ENCODE measurements around the gene ELL2. TPM values are rescaled to one million over a fixed set of nuclear protein-coding genes. Genes with fewer than 3 reads are reported as not detected.
A peak's percentile ranks its signal among the peaks of the same experiment; 100 is the strongest.
"Not testable (repeated sequence)": the region's sequence is repeated elsewhere in the genome, so short reads cannot be mapped to it uniquely, and the experiment has no call there.

ELL2 gene
- polyA plus RNA-seq, 3 donors: 3.1 to 8.1 (median 5.8) TPM

DNA sequence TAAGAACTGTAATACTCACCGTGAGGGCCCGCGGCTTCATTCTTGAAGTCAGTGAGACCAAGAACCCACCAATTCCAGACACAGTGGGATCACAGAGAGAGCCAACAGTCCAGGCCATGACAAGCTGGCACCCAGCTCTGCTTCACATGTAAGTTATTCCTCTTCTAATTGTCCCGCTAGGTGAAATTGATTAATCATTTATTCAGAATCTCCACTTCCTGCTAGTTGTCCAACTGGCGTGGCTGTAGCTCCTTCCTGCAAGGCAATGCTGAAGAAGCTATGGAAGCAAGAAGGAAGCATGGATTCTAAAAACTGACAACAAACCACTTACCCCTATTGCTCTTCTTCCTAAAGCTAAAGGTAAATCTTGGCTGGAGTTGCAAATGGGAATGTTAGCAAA is 109.1 kb downstream of the ELL2 start:
- Histone ChIP-seq H2AFZ (ENCODE audit: insufficient read depth, low read depth, low read length, poor library complexity, severe bottlenecking) (no peak overlapping the region), H3K4me2 (replicated peaks; ENCODE audit: extremely low read depth, low read length, poor library complexity, severe bottlenecking) (no peak overlapping the region), H4K20me1 (ENCODE audit: insufficient read depth, low read length) (no peaks in the 10 kb centered on the region), H3K36me3 (replicated peaks in 1 of 2; ENCODE audit: control insufficient read depth in 1 of 2, insufficient read depth in 2 of 2, low read length in 2 of 2) (no peaks in the 10 kb centered on the region), H3K4me3 (replicated peaks in 1 of 3; ENCODE audit: low read depth in 2 of 3, low read length in 3 of 3) (no peak overlapping the region), H3K27ac (ENCODE audit: low read depth in 1 of 2, low read length in 2 of 2) (no peak overlapping the region), H3K79me2 (ENCODE audit: insufficient read depth, low read length) (no peaks in the 10 kb centered on the region), H3K4me1 (ENCODE audit: control insufficient read depth in 1 of 2, insufficient read depth in 2 of 2, low read length in 2 of 2) (no peaks in the 10 kb centered on the region), H3K9me3 (replicated peaks in 1 of 2; ENCODE audit: control insufficient read depth in 1 of 2, insufficient read depth in 1 of 2, low read length in 2 of 2) (no peaks in the 10 kb centered on the region), H3K27me3 (ENCODE audit: control insufficient read depth in 2 of 2, insufficient read depth in 2 of 2, low read length in 2 of 2) (no peaks in the 10 kb centered on the region), H3K9ac (ENCODE audit: insufficient read depth, low read length, poor library complexity, severe bottlenecking) (no peak overlapping the region)
- TF ChIP-seq, protein P1, sequence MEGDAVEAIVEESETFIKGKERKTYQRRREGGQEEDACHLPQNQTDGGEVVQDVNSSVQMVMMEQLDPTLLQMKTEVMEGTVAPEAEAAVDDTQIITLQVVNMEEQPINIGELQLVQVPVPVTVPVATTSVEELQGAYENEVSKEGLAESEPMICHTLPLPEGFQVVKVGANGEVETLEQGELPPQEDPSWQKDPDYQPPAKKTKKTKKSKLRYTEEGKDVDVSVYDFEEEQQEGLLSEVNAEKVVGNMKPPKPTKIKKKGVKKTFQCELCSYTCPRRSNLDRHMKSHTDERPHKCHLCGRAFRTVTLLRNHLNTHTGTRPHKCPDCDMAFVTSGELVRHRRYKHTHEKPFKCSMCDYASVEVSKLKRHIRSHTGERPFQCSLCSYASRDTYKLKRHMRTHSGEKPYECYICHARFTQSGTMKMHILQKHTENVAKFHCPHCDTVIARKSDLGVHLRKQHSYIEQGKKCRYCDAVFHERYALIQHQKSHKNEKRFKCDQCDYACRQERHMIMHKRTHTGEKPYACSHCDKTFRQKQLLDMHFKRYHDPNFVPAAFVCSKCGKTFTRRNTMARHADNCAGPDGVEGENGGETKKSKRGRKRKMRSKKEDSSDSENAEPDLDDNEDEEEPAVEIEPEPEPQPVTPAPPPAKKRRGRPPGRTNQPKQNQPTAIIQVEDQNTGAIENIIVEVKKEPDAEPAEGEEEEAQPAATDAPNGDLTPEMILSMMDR (IDR thresholded peaks at IDR 0.05): no peak
- no peak overlapping the region for H3K4me3 Mint-ChIP-seq
- intact Hi-C loops (cut with micrococcal nuclease): loop anchor here in 1 of 2 donors (10.0 kb wide), 1 partner anchor 292 kb away; no protein-coding TSS in a partner anchor
- no peak for DNase-seq
- peak overlapping the region in 1 of 7 donors; percentile 45 for H3K27ac Mint-ChIP-seq
- no peaks in the 10 kb centered on the region for H3K36me3 Mint-ChIP-seq
- H3K4me1 Mint-ChIP-seq: peaks cover 6% of the 10 kb centered on the region
- H3K9me3 Mint-ChIP-seq: peaks cover 0 to 8% (median 2%) of the 10 kb centered on the region in 7 donors
- 90% methylated on average over 3 of the region's 5 CpGs for WGBS (ENCODE audit: insufficient coverage)
- H3K27me3 Mint-ChIP-seq (ENCODE audit: low read depth in 3 of 3): peaks cover 0 to 2% (median 1%) of the 10 kb centered on the region in 3 donors

DNA sequence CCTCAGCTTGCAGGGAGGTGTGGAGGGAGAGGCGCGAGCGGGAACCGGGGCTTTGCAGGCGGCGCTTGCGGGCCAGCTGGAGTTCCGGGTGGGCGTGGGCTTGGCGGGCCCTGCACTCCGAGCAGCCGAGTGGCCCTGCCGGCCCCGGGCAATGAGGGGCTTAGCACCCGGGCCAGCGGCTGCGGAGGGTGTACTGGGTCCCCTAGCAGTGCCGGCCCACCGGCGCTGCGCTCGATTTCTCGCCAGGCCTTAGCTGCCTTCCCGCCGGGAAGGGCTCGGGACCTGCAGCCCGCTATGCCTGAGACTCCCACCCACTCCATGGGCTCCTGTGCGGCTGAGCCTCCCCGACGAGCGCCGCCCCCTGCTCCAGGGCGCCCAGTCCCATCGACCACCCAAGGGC is 110.5 kb downstream of the ELL2 start:
- DNase-seq; H3K9me3 Mint-ChIP-seq; H3K9ac ChIP-seq (ENCODE audit: insufficient read depth, low read length, poor library complexity, severe bottlenecking); H3K4me2 ChIP-seq (replicated peaks; ENCODE audit: extremely low read depth, low read length, poor library complexity, severe bottlenecking); H3K79me2 ChIP-seq (ENCODE audit: insufficient read depth, low read length); H3K36me3 Mint-ChIP-seq; H3K9me3 ChIP-seq (replicated peaks in 1 of 2; ENCODE audit: control insufficient read depth in 1 of 2, insufficient read depth in 1 of 2, low read length in 2 of 2); H3K27ac Mint-ChIP-seq; H3K27me3 Mint-ChIP-seq (ENCODE audit: low read depth in 3 of 3); H3K4me1 Mint-ChIP-seq; H3K4me3 ChIP-seq (replicated peaks in 1 of 3; ENCODE audit: low read depth in 2 of 3, low read length in 3 of 3); H3K4me1 ChIP-seq (ENCODE audit: control insufficient read depth in 1 of 2, insufficient read depth in 2 of 2, low read length in 2 of 2); H3K27me3 ChIP-seq (ENCODE audit: control insufficient read depth in 2 of 2, insufficient read depth in 2 of 2, low read length in 2 of 2); H4K20me1 ChIP-seq (ENCODE audit: insufficient read depth, low read length); H3K27ac ChIP-seq (ENCODE audit: low read depth in 1 of 2, low read length in 2 of 2); H3K36me3 ChIP-seq (replicated peaks in 1 of 2; ENCODE audit: control insufficient read depth in 1 of 2, insufficient read depth in 2 of 2, low read length in 2 of 2); H2AFZ ChIP-seq (ENCODE audit: insufficient read depth, low read depth, low read length, poor library complexity, severe bottlenecking); H3K4me3 Mint-ChIP-seq: not testable (repeated sequence)
- intact Hi-C loops (cut with micrococcal nuclease): loop anchor here in 1 of 2 donors (10.0 kb wide), 1 partner anchor 294 kb away; no protein-coding TSS in a partner anchor
- 97% methylated on average over 18 of the region's 34 CpGs for WGBS (ENCODE audit: insufficient coverage)
